PFSK-1 (cell line): Measurements from ENCODE around the gene USPL1.

Experiments
- FOXP2 ChIP-seq: optimal IDR thresholded peaks from 2 replicates; pipeline ENCODE3; 2011; ENCODE audit warnings: borderline replicate concordance, control low read depth, inconsistent platforms; ENCODE audit not compliant: insufficient read depth; ENCODE audit errors: extremely low read length, extremely low read depth
- REST ChIP-seq, 2 experiments: IDR thresholded peaks; 2 replicates each; pipeline versions ENCODE4 v1.6.1 to v1.8.0; 2011 to 2012; ENCODE audit warnings: low read depth in 2 of 2, low read length in 2 of 2, control low read depth in 1 of 2, inconsistent platforms in 1 of 2, mild to moderate bottlenecking in 1 of 2, moderate library complexity in 1 of 2; ENCODE audit not compliant: insufficient read depth in 1 of 2
- SIN3A ChIP-seq: IDR thresholded peaks from 2 replicates; pipeline ENCODE4 v1.6.1; 2012; ENCODE audit warnings: mild to moderate bottlenecking, low read length, moderate library complexity, borderline replicate concordance; ENCODE audit not compliant: insufficient read depth
- TAF1 ChIP-seq: IDR thresholded peaks from 2 replicates; pipeline ENCODE4 v1.6.1; 2012; ENCODE audit warnings: low read length, control low read depth, borderline replicate concordance; ENCODE audit not compliant: insufficient read depth

GRCh38 chr13:30659980-30660379, 42.3 kb downstream of the USPL1 start:
- TF ChIP-seq REST (IDR thresholded peaks at IDR 0.05; ENCODE audit: insufficient read depth in 1 of 2, low read depth in 2 of 2, low read length in 2 of 2): no peak
- TF ChIP-seq FOXP2: no peak
- no peak for TF ChIP-seq SIN3A
- TF ChIP-seq TAF1: no peak
